Lower leg skin (tissue), 4 donors: ENCODE results near the gene HTD2. TPM values are rescaled to one million over a fixed set of nuclear protein-coding genes. Genes with fewer than 3 reads are reported as not detected.

Experiments used
- DNase-seq, 2 donors: peaks; one replicate each; pipeline ENCODE4 v3.0.0-alpha.2; 2019; ENCODE audit warnings: low spot score in 2 of 2
- H3K4me3 ChIP-seq: fragments of 200-600 bp; sonication (generic); 2 replicates; pipeline ENCODE4 v1.5.1; 2017; ENCODE audit warnings: mild to moderate bottlenecking, low read depth; ENCODE audit not compliant: poor library complexity, severe bottlenecking
- CTCF ChIP-seq, 3 donors: fragments of 450-650 bp; IDR thresholded peaks; one replicate each; pipeline ENCODE4 v1.5.1; 2016; ENCODE audit warnings: antibody characterized with exemption in 3 of 3, mild to moderate bottlenecking in 3 of 3, moderate library complexity in 2 of 3
- POLR2A ChIP-seq, 2 donors: fragments of 450-650 bp; IDR thresholded peaks; one replicate each; pipeline ENCODE4 v1.6.1; 2016 to 2017; ENCODE audit warnings: antibody characterized with exemption in 2 of 2, mild to moderate bottlenecking in 1 of 2, moderate library complexity in 1 of 2
- WGBS, 2 donors: methylation state at CpG; one replicate each; pipeline ENCODE4 v1.1.5; 2018; 5-methylcytosine and 5-hydroxymethylcytosine counted together
- intact Hi-C: fragments of 100-400 bp; cut with DNase I; formaldehyde crosslinking; loops from one replicate; pipeline ENCODE4 v1.15.0; 2023; ENCODE audit warnings: low total_unique reads
- total RNA-seq, 4 donors: library from RNA; depleted of rRNA; stranded (reverse); fragments of >200 nt; gene quantifications; one replicate each; pipeline ENCODE4 v1.1.0, GENCODE V29; 2016

The HTD2 gene
- 10 to 100 TPM in 3 of 4 donors, 1 to 10 TPM in 1; 9.5 to 17.7 (median 12.7) TPM for total RNA-seq

GRCh38 chr3:58305882-58306711, at the start of gene HTD2, which contains the start of gene RPP14:
HTD2 (plus strand) TSS chr3:58306520; CDS start chr3:58317614, 11,094 bp downstream.
RPP14 (plus strand) TSS chr3:58306245; CDS start chr3:58310330, 4,085 bp downstream.
- peak within 1 kb of the TSS; percentile 68 for H3K4me3 ChIP-seq

GRCh38 chr3:58258392-58259055, 47.8 kb upstream of the HTD2 start:
- intact Hi-C loops: no loop called here
- WGBS, 2 donors: 94 to 95% methylated on average over 10 of the region's 10 CpGs
- H3K4me3 ChIP-seq: no peak overlapping the region
- DNase-seq: no peak
- TF ChIP-seq CTCF (IDR thresholded peaks at IDR 0.05): no peak
- TF ChIP-seq POLR2A (IDR thresholded peaks at IDR 0.05): no peak

More at GRCh38 chr3:58305882-58306711, at the start of gene HTD2, which contains the start of gene RPP14:
- intact Hi-C loops: loop anchor here (5.0 kb wide), 1 partner anchor 321 kb away; no protein-coding TSS in a partner anchor
- WGBS, 2 donors: 4 to 5% methylated on average over 61 to 64 of the region's 71 CpGs
- DNase-seq: peak; percentile 98 to 100
- TF ChIP-seq CTCF (IDR thresholded peaks at IDR 0.05) (peak in 1 of 3 donors; percentile 90), POLR2A (IDR thresholded peaks at IDR 0.05) (no peak)

- TF ChIP-seq CTCF (IDR thresholded peaks at IDR 0.05) (no peak), POLR2A (IDR thresholded peaks at IDR 0.05) (no peak)
- 82 to 89% methylated on average over 6 of the region's 6 CpGs for WGBS, 2 donors
- intact Hi-C loops: no loop called here
- H3K4me3 ChIP-seq: no peak overlapping the region
- DNase-seq: no peak
Observed at GRCh38 chr3:58260261-58260731, 46.0 kb upstream of the HTD2 start.

- TF ChIP-seq CTCF (IDR thresholded peaks at IDR 0.05) (no peak), POLR2A (IDR thresholded peaks at IDR 0.05) (no peak)
- no peak for DNase-seq
- no peak overlapping the region for H3K4me3 ChIP-seq
- intact Hi-C loops: no loop called here
- WGBS, 2 donors: 70 to 82% methylated on average over 6 of the region's 6 CpGs
Observed at GRCh38 chr3:58260733-58261132, 45.6 kb upstream of the HTD2 start.

GRCh38 chr3:58261954-58262666, 44.2 kb upstream of the HTD2 start:
- no peak for DNase-seq
- no peak for TF ChIP-seq POLR2A (IDR thresholded peaks at IDR 0.05)
- no peak for TF ChIP-seq CTCF (IDR thresholded peaks at IDR 0.05)
- 83 to 87% methylated on average over 3 of the region's 3 CpGs for WGBS, 2 donors
- no peak overlapping the region for H3K4me3 ChIP-seq
- intact Hi-C loops: no loop called here
